Epithelial cell of proximal tubule (primary cell): ENCODE results near the gene PRR14. TPM values are rescaled to one million over a fixed set of nuclear protein-coding genes. Genes with fewer than 3 reads are reported as not detected.
"Not testable (repeated sequence)": the region's sequence is repeated elsewhere in the genome, so short reads cannot be mapped to it uniquely, and the experiment has no call there.

Source experiments
- DNase-seq: peaks from one replicate; pipeline ENCODE4 v3.0.0-alpha.2; 2011; ENCODE audit warnings: low read depth
- H3K4me3 ChIP-seq: 2 replicates; pipeline ENCODE4 v1.5.1; 2011; ENCODE audit warnings: low read depth, mild to moderate bottlenecking, low read length
- total RNA-seq: library from RNA; depleted of rRNA; stranded (reverse); fragments of >200 nt; gene quantifications from 2 replicates; pipeline ENCODE4 v1.2.3, GENCODE V29; 2015
- TF ChIP-seq, protein P1 (sequence below): conservative IDR thresholded peaks from 2 replicates; pipeline ENCODE4 v1.5.1; 2012; ENCODE audit warnings: low read depth, mild to moderate bottlenecking, low read length

Gene PRR14
- total RNA-seq, 1 donor from 2014 or later: 18.1 TPM

DNA sequence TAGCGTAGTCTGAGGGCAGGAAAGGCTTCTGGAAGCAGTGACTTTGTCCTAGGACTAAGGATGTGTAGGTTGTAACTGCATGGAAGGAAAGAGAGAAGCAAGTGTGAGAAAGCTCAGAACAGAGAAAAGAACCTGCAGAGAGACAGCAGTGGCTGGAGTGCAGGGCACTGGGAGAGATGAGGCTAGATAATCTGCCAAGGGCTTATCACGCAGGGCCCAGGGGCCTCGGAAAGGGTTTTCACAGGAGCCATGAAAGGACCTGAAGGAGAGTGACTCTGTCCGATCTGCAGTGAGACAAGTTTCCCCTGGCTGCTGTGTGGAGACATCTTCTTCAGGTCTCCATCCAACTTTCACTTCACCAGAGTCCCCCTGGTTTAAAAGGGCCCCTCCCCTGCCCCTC, 41.1 kb downstream of the PRR14 start:
- no peak for DNase-seq
- H3K4me3 ChIP-seq: no peak overlapping the region
- TF ChIP-seq, protein P1, sequence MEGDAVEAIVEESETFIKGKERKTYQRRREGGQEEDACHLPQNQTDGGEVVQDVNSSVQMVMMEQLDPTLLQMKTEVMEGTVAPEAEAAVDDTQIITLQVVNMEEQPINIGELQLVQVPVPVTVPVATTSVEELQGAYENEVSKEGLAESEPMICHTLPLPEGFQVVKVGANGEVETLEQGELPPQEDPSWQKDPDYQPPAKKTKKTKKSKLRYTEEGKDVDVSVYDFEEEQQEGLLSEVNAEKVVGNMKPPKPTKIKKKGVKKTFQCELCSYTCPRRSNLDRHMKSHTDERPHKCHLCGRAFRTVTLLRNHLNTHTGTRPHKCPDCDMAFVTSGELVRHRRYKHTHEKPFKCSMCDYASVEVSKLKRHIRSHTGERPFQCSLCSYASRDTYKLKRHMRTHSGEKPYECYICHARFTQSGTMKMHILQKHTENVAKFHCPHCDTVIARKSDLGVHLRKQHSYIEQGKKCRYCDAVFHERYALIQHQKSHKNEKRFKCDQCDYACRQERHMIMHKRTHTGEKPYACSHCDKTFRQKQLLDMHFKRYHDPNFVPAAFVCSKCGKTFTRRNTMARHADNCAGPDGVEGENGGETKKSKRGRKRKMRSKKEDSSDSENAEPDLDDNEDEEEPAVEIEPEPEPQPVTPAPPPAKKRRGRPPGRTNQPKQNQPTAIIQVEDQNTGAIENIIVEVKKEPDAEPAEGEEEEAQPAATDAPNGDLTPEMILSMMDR: no peak

DNA sequence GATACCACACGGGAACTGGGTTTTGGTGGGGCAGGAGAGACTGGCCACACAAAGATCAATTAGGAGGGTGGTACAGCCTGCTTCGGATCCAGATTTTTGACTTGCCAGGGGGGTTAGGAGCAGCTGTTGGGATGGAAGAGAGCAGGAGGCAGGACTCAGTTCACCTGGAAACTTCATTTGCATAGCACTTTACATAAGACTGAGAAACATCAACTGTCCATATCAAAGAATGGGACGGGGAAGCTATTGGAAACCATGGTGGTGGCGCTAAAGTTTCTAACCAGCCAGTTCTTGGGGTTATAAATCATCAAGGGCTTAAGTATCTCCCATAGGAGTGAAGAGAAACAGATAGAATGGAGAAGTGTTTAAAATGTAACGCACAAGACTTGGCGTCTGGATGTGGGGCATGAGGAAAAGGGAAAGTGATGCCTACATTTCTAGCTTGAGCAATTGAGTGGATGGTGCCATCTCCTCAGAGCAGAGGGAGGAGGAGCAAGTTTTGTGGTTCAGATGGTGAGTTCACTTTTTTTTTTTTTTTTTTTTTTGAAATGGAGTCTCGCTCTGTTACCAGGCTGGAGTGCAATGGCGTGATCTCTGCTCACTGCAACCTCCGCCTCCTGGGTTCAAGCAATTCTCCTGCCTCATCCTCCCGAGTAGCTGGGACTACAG, 41.8 kb downstream of the PRR14 start:
- TF ChIP-seq, protein P1: no peak
- no peak for DNase-seq
- no peak overlapping the region for H3K4me3 ChIP-seq

DNA sequence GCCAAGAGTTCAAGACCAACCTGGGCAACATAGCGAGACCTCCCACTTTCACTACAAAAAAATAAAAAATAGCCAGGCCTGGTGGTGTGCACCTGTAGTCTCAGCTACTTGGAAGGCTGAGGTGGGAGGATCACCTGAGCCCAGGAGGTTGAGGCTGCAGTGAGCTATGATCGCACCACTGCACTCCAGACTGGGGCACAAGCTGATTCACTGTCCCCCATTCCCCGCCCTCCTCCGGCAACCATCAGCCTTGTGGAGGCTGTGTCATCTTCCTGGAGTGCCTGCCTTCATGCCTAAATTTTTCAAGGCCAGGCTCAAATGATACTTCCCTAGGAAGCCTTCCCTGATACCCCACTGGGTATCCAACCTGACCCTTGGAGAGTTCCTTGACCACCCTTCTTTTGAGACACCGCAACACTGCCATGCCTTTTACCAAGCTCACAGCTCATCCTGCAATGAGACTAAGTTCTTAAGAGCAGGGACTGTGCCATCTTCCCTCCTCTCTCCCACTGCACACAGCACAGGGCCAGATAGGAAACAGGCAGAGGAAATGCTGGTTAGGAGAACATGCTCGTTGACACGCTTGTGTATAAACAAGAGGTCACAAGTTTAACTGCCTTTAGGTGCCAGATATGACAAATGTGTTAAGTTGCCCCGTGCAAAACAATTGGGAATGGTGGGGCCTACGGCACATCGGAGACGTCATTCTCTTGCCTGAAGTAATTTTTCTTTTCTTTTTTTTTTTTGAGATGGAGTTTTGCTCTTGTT, 44.4 kb downstream of the PRR14 start:
- TF ChIP-seq, protein P1: no peak

DNA sequence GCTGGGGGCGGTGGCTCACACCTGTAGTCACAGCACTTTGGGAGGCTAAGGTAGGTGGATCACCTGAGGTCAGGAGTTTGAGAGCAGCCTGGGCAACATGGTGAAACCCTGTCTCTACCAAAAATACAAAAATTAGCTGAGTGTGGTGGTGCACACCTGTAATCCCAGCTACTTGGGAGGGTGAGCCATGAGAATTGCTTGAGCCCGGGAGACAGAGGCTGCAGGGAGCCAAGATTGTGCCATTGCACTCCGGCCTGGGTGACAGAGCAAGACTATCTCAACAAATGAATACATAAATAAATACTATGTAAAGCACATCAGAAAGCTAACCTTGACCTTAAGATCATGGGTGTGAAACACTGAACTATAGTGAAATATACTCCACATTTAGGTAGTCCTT, 45.9 kb downstream of the PRR14 start:
- DNase-seq, H3K4me3 ChIP-seq: not testable (repeated sequence)

More for the DNA sequence above, 44.4 kb downstream of the PRR14 start:
- DNase-seq: no peak
- no peak overlapping the region for H3K4me3 ChIP-seq

DNA sequence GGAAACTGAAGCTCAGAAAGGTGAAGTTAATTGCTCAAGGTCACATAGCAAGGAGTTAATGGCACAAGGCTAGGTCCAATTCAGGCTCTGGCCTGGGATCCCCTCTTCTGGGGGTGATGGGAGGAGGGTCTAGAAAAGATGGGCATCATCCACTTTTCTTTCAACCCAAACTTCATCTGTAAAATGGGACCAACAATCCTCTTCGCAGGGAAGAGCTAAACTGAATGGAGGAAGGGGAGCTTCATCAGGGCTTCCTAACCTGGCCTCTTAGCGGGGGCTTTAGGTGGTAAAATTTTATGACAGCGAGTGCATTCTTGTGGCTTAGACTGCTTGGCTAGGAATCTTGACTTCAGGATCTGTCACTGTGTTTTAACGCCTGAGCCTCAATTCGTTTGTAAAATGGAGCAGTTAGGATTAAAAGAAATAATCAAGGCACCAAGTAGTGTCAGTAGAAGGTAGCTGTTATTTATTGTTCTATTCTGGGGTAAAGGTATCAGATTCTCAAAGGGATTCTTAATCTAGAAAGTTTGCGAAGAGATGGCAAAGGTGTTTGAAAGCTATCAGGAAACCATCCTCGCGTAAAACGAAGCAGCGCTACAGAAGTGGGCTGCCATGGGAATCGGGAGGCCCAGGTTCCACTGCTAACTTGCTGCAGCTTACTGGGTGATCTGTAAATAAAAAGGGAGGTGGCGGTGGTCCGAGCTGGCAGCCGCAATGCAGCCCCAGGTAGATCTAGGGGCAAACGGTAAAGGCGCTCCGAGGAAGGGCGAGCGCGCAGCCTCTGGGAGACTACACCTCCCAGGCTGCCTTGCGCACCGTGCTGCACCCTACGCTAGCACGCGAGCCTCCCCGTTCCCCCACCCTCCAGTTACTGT, 46.7 kb downstream of the PRR14 start:
- H3K4me3 ChIP-seq: peak overlapping the region; percentile 97
- TF ChIP-seq, protein P1: no peak
- peak; percentile 56 for DNase-seq

DNA sequence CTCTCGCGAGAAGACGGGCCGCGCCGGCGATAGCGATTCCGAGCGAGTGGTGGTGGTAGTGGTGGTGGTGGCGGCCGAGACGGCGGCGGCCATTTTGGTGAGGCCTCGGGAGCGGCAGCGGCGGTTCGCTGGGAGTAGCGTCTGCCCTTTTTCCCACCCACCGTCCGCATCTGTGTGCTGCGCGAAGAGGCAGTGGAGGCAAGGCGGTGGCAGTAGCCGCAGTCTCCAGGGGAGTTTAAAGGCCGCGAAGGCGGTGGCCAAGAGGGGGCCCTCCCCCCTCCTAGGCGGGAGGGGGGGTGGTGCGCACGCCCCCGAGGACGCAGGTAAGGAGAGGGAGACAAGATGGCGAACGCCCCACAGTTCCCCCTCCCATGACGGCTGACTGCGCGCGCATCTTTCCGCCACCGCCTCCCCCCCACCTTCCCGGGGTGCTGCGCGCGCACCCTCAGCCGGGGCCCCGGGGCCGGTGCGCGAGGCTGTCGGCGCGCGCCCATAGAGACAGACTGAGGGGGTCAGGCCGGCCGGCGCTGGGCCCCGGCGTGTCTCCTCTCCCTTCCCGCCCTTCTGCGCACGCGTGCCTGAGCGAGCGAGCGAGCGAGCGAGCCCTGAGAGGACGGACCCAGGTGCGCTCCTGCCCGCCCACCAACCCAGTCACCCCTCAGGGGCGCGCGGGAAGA, 47.5 kb downstream of the PRR14 start:
- DNase-seq: peak; percentile 15
- peak overlapping the region; percentile 97 for H3K4me3 ChIP-seq
- TF ChIP-seq, protein P1: no peak
